HG03521 (cell line): ENCODE data around the gene MAPK11.

Experiments used
- ATAC-seq: cut with Tn5 transposase; IDR thresholded peaks from one replicate; pipeline ENCODE4 v1.9.1; 2021; ENCODE audit warnings: mild to moderate bottlenecking, moderate library complexity; ENCODE audit not compliant: unreplicated experiment

Gene MAPK11

DNA sequence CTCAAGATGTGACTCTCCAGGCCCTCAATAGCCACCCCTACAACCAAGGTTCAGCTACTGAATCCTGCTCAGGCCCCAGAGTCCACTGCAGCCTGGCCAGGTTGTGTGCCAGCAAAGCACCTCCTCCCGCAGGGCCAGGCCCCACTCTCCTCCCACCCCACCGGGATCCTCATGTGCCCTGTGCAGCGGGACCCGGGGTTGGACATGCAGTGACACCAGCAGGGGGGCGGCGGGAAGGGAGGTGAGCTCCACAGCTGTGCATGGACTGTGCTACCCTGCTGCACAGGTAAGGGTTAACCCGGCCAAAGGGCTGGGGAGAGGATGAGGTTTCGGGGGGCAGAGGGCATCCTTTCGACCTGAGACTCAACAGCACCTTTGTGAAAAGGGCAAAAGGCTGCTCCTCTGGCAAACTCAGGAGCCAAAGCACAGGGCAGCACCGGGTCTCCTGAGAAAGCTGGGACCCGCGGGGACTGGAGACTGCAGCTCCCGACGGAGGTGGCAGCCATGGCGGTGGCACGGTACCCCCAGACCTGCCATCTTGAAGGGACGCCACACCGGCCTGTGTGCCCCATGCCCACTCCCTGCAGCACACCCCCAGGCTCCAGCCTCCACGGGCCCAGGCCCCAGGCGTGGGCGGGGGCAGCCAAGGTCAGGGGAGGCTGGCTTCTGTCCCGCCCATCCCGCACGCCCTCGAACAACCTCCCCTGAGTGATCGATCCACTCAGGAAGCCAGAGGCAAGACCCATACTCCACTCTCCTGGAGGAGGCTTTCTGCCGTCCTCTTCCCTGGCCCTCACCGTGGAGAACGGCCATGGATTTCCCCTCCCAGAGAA, 26.7 kb upstream of the MAPK11 start:
- no peak for ATAC-seq

DNA sequence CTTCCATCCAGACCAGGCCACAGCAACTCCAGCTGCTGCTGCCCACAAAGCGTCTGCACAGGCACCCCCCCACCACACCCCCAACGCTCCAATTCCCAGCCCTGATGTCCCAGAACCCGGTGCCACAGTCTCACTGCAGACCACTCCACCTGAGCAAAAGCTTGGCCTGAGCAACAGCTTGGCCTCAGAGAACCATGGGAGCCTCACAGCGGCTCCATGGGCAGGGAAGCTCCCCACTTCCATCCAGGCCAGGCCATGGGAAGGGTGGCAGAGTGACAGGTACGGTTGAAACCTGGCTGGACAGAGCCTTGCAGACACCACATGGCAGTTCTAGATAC, 24.1 kb upstream of the MAPK11 start:
- ATAC-seq, result no peak

DNA sequence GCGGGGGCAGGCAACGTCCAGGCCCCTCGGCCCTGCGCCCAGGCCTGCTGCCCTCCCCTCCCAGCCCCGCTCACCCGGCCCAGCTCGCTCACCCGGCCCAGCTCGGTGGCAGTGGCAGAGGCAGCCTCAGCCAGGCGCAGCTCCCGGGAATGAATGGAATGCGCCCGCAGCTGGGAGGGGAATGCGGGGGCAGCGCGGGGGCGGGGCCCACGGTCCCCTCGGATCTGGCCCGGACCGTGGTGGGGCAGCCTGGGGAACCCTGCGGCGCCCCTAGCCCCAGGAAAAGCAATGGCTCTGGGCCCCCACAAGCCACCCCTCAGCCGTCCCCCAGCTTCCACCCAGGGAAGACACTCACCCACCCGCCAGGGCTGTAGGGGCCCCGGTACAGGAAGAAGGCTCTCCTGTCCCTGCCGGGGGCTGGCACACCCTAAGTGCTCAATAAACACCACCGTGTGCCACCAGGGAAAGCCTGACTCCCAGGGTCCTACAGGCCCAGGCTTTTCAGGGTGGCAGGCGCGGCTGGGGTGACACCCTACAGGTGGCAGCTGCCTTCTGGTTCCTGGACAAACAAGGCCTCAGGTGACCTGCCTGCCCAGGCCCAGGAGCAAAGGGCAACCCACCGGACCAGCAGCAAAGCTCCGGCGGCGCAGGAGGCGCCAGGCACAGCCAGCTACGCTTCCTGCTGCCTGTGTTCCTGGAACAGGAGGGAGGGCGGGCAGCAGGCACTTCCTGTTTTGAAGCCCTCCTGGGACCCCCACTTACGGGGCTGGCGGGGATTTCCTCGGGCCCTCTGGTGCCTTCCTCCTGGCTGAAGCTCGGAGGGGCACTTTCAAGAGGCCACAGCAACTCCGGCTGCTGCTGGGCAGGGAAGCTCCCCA, 23.5 kb upstream of the MAPK11 start:
- no peak for ATAC-seq

DNA sequence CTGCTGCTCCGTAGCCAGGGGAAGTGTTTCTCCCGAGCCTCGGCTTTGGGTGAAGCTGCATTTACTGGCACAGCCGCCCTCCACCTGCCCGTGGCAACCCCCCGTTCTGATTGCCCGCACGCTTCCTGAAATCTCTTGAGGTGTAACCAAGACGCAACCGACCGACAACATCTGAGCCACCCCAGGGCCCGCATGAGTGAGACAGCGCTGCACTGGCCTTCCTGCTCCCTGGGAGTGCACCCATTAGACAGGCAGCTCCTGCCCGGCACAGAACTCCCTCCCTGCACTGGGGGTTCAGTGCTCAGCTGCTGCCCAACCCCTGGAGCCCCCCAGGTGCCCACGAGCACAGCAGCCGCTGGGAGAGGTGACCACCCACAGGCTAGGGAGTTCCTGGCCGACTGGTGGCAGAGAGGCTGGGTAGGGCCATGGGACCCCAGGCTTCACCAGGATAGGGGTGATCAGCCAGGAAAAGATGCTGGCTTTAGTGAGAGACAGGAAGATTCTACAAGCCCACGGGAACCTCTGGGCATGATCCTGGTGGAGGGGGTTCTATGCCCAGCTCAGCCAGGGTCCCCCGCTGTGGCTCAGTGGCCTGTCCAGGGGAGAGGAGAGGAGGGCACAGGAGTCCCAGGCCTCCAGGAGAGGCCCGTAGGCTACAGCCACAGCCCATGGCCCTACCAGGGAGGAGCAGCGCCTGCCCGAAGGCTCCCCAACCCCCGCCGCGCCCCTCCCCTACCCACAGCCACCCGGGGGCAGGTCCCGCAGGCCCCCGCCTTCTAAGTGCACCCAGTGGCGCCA, 22.7 kb upstream of the MAPK11 start:
- ATAC-seq, result no peak

DNA sequence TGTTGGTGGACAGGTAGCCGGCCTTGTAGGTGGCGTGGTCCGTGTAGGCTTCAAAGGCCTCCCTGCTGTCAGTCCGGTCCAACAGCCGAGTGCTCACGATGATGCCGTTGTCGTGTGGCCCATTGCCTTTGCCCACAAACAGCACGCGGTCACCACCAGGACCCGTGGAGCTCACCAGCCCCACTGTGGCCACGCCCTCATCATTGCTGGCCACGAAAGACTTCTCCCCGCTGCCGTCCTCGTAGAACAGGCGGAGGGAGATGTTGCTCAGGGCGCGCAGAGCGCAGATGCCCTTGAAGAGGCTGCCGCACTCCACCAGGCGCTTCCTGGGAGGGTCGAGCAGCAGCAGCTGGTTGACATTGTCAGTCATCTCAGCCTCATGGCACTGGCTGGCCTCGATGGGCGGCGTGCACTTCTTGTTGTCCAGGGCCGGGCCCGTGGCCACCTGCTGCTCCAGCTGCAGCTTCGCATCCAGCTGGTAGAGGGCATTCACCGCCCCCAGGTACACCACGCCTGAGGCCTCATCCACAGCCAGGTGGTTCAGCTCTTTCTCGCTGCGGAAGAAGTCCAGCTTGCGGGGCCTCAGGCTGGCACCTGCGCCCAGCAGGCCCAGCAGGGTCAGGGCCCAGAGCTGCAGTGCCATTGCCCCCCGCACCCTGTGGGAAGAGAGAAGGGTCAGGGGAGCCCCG, 19.9 kb upstream of the MAPK11 start:
- no peak for ATAC-seq

DNA sequence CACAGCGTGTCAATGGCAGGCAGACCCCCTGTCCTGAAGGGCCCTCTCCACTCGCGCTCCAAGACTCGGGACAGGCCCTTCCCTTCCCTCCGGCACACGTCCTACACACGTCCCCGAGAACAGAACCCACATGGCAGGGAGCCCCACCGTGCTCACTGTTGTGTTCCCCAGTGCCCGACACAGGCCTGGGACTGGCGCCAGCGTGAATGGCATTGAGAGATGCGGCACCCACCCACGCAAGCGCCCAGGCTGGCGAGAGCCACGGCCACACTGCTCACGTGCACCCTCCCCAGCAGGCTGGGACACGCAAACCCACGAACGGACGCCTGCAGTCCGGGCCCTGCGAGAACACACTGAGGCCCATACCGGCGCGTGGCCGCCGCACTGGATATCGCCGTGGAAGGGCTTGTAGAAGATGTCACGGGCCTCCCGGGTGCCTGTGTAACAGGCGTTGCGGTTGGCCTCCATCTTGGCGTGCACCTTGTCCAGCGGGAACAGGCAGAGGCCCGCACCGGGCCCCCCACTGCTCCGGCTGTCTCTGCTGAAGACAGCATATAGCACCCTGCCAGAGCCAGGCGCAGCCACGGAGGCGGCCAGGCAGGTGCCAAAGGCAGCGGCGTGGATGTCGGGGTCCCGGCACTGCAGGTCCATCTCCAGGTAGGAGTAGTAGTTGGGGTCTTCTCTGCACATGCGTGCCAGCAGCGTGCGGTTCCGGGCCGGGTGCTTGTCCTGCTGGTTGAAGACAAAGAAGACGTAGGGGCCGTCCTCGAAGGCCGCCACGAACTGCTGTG, 19.2 kb upstream of the MAPK11 start:
- ATAC-seq, result no peak

DNA sequence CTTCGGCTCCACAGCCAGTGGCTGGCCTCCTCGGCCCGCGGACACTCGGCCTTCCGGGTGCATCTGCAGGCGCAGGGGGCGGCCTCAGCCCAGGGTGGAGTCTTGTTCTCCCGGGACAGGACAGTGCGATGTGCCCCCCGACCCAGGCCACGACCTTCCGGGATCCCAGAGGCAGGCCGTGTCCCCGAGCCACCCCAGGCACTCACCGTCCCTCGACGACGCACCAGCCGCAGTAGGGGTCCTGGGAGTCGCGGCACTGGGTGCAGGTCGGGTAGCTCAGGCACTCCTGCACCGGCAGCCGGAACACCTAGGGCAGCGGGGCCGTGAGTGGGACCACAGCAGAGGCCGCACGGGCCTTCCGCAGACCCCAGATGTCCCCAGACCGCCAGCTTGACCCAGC, 17.6 kb upstream of the MAPK11 start:
- no peak for ATAC-seq

DNA sequence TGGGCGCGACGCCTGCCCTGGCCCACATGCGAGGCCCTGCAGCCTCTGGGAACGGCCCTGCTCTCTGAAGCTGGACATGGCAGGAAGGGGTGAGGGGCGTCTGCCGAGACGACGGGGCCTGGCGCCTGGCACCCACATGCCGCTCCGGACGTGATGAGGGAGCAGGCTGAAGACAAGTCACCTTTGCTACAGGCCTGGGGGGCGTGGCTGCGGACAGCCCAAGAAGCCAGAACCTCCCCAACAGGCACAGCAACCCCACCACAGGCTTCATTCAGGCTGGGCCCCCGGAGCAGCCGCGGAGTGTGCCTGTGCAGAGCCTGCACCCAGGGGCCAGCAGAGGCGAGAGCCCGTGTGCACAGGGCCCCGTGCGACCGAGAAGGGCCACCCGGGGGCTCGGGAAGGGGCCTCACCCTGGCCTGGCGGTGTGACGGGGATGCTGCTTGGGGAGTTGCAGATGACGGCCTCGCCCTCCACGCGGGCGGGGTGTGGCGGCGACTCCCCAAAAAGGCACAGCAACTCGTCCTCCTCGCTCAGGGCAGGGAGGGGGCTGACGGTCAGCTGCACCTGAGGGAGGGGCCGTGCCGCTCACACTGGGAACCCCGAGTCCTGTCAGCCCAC, 16.6 kb upstream of the MAPK11 start:
- no peak for ATAC-seq

DNA sequence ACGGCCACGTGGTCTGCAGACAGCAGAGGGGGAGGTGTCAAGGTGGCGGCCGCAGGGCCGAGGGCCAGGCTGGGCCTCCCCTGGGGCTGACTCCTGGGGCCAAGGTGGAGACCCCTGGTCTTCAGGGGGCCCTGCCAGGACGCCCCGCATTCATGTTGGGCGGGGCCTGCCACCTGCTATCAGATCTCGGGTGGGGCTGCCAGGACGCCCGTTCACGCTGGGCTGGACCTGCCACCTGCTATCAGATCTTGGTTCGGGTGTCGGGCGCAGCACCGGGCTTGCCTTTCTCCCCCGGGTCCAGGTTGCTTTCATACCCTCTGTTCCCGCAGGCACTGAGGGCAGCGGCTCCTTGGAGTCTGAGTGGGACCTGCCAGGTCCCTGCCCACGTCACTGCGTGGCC, 16.1 kb upstream of the MAPK11 start:
- no peak for ATAC-seq

DNA sequence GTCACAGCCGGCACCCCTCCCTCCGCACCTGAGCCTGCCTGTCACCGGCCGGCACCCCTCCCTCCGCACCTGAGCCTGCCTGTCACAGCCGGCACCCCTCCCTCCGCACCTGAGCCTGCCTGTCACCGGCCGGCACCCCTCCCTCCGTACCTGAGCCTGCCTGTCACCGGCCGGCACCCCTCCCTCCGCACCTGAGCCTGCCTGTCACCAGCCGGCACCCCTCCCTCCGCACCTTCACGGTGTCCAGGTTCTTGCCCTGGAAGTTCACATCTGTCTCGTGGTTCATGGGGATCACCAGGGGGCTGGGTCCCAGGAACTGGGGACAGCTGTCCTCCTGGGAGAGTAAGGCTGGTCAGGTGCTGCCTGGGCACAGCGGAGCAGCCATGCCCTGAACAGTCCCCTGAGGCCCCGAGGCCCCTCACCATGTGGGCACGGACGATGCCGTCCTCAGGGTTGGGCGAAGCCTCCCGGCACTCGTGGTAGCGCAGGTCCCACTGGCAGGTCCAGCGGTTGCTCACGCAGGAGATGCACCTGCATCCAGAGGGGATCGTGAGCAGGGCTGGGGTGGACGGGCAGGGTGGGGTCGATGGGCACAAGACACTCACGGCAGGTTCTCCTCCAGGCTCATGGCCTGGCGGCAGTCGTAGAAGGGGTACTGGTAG, 15.5 kb upstream of the MAPK11 start:
- no peak for ATAC-seq

DNA sequence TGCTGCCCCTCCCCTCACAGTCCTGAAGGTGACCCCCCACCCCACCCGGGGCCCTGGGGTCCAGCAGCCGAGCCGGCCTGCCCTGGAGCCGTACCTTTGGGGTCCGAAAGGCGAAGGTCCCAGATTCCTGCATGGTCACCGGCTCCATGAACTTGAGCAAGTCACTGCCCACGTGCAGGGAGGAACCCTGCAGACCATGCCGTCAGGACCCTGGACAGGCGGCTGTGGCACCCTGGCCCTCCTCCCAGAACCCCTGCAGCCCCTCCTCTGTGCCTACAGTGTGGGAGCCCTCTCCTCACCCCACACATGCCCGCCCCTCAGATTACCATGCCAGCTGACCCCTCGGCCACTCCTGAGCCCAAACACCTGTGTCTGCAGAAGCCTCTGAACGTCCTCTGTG, 14.3 kb upstream of the MAPK11 start:
- no peak for ATAC-seq

DNA sequence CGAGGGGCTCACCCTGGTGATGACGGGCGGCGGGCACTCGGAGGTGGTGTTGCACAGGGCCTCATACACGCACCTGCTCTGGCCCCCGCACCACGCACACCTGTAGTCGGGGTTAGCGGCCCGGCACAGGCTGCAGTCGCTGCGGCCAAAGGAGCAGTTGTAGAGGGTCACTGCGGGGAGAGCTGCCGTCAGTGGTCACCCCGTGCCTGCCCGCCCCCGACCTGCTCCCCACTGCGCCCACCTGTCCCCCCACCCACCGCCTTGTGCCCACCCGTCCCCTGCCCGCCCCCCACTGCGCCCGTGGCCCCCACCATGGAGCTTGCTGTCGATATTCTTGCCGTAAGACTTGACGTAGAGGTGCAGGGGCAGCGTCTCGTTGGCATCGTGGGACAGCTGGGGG, 13.6 kb upstream of the MAPK11 start:
- no peak for ATAC-seq

DNA sequence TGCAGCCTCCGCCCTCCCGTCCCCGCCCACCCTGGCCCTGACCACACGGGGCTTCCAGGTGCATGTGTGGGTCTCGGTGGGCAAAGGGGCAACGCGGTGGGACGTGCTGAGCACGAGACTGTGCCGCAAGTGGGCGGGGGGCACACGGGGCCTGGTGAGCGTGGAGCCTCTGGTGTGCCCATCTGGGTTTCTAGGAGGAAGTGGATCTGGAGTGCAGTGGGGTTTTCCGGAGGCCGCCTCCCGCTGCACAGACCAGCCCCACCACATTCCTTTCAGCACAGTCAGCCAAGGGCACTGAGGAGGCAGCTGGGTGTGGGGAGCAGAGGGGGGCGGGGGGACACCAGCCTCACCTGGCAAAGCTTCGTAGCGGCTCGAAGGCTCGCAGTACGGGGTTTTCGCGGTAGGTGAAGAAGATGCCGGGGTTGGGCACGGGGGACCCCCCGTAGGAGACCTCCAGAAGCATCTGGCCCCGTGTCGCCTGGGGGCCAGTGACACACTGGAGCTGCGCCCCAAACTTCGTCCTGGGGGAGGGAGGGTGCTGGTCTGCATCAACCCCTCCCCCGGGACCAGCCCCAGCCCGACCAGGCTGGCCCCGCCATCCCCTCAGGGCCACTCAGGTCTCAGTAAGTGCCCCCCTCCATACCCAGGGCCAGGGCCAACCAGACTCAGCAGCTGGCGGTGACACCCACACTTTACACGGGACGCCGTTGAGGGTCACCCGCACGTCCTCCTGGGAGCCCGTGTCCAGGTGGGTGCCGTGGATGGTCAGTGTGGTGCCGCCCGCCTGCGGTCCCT, 12.4 kb upstream of the MAPK11 start:
- no peak for ATAC-seq

DNA sequence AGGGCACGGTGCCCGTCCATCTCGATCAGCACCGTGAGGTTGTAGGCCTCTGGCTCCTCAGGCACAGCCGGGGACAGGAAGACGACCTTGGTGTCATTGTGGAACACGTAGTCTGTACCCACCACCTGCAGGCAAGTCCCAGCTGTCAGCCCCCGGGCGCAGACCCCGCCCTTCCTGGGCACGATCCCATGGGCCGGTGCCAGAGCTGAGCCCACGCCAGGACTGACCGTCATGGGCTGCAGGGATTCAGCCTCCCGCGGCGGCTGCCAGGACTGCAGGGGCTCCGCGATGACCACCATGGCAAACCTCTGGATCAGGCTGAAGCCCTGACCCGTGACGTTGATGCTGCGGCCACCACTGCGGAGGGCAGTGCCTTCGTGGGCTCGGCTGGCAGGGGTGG, 11.8 kb upstream of the MAPK11 start:
- no peak for ATAC-seq

DNA sequence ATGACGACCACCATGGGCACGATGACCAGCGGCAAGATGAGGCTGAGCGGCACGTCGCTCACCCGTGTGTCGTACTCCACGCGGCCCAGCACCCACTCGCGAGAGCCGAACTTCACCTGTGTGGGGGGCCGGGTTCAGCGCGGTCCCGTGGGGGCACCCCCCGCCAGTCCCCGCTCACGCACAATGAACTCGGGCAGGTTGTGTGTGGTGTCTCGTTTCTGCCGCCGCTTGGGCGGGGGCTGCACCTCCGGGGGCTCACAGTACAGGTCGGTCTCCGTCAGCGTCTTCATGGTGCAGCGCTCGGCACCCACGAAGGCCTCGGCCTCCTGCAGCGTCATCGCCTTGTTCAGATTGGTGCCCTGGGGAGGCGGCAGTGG, 11.2 kb upstream of the MAPK11 start:
- ATAC-seq, result no peak

DNA sequence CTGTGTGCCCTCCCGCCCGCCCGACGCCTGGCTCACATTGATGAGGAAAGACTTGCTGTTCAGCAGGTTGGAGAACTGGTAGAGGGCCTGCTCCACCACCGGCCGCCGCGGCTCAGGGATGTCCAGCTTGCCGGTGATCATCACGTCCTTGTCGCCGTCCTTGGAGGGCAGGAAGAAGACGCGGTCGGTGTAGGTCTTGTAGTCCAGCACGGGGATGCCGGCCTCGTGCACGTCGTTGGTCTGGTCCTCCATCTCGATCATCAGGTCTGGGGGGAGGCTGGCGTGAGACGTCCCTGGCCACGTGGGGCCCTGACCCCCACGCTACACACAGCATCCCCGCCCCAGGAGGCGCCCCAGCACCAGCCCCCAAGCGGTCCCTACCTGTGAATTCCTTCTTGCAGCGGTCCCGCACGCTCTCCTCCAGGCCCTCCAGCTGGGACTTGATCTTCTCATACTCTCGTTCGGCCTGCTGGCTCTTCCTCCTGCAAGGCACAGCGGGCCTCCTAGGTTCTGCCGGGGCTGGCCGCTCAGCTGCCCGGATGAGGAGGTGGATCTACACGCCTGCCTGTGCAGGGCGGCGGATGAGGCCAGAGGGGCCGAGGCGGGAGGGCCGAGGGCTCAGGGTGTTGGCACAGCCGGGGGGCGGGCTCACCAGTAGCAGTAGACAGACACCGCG, 10.7 kb upstream of the MAPK11 start:
- ATAC-seq, result no peak

DNA sequence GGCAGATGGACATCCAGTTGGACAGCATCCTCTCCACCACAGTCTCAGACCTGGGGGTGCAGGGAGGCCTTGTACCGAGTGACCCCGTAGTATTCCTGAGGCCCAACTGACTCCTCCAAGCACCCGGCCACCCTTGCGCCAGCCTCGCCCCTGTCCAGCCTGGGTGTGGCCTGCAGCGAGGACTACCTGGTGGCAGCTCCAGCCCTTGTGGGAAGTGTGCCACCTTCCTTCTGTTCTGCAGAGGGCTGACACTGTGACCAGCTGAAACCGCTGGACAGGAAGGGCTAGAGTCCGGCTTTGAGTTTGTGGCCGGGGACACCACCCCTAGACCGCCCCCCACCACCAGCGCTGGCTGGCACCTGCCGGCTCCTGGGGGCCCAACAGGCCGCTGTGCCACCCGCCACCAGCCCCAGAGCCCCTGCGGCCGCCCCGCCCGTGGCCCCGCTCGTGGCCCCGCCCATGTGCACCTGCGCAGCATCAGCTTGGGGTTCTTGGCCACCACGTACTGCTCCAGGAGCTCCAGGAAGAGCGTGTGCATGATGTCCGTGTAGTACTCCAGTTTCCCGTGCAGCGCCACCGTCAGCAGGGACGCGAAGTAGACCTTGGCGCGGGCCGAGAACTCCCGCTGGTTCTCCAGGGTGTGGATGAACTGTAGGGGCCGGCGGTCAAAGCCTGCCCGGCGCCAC, 10.0 kb upstream of the MAPK11 start:
- no peak for ATAC-seq
